AG04450 (cell line): Measurements from ENCODE around the gene CHST1. TPM values are rescaled to one million over a fixed set of nuclear protein-coding genes. Genes with fewer than 3 reads are reported as not detected.

Experiments
- CTCF ChIA-PET: fragments of 300-600, 350-600 bp; formaldehyde crosslinking; extraction: SDS; loops from one replicate; lab custom pipeline; 2022; ENCODE audit warnings: antibody characterized with exemption, inconsistent platforms; lab: Charles Lee
- POLR2A ChIA-PET: fragments of 350-600 bp; formaldehyde crosslinking; extraction: SDS; loops from one replicate; lab custom pipeline; 2021; ENCODE audit warnings: antibody characterized with exemption, inconsistent platforms; lab: Yijun Ruan, JAX
- DNase-seq: peaks from one replicate; pipeline ENCODE4 v3.0.0-alpha.2; 2011; ENCODE audit warnings: low read depth, low spot score
- H3K27ac ChIP-seq: one replicate; pipeline ENCODE4 v1.5.1; 2012; ENCODE audit warnings: low read depth, low read length, control low read depth
- H3K27me3 ChIP-seq: one replicate; pipeline ENCODE4 v1.6.0; 2012; ENCODE audit warnings: low read length; ENCODE audit not compliant: control insufficient read depth, insufficient read depth
- H3K4me3 ChIP-seq: 2 replicates; pipeline ENCODE4 v1.5.1; 2011; ENCODE audit warnings: mild to moderate bottlenecking, low read depth, low read length, control low read depth
- H3K9me3 ChIP-seq: 2 replicates; pipeline ENCODE4 v1.5.1; 2012; ENCODE audit warnings: low read length; ENCODE audit not compliant: control insufficient read depth, insufficient read depth
- CTCF ChIP-seq: IDR thresholded peaks from 2 replicates; pipeline ENCODE4 v1.5.1; 2011; ENCODE audit warnings: low read depth, low read length, control low read depth, inconsistent platforms
- polyA plus RNA-seq: library from polyadenylated mRNA; depleted of rRNA; stranded (reverse); fragments of >200 nt; gene quantifications from 2 replicates; pipeline ENCODE4 v1.2.3, GENCODE V29; 2011

Gene CHST1
- polyA plus RNA-seq, 1 experiment, result 0.06 TPM

GRCh38 chr11:45676522-45677095 is 11.2 kb upstream of the CHST1 start:
- no peak overlapping the region for H3K27ac ChIP-seq
- POLR2A ChIA-PET, result no interaction called here
- no peak overlapping the region for H3K4me3 ChIP-seq
- CTCF ChIA-PET, result interaction anchor here (1.0 kb wide), 1 partner anchor 95 kb away, joined by 3 read pairs; no protein-coding TSS in a partner anchor
- peaks cover 4% of the 10 kb centered on the region for H3K27me3 ChIP-seq
- DNase-seq, result no peak
- H3K9me3 ChIP-seq, result no peaks in the 10 kb centered on the region
- TF ChIP-seq CTCF, result no peak

GRCh38 chr11:45675646-45676045 is 10.2 kb upstream of the CHST1 start:
- CTCF ChIA-PET, result interaction anchor here (1.0 kb wide), 1 partner anchor 21 kb away, joined by 4 read pairs; no protein-coding TSS in a partner anchor
- H3K27me3 ChIP-seq, result peaks cover 4% of the 10 kb centered on the region
- no peaks in the 10 kb centered on the region for H3K9me3 ChIP-seq
- DNase-seq, result no peak
- POLR2A ChIA-PET, result no interaction called here
- no peak overlapping the region for H3K27ac ChIP-seq
- TF ChIP-seq CTCF, result no peak
- no peak overlapping the region for H3K4me3 ChIP-seq

- CTCF ChIA-PET, result interaction anchor here (1.0 to 1.4 kb wide), 2 partner anchors 18 to 20 kb away, joined by 3 to 4 read pairs; no protein-coding TSS in a partner anchor
These were observed 9.2 kb upstream of the CHST1 start for GRCh38 chr11:45674481-45675190.

GRCh38 chr11:45673441-45673840 is 8.0 kb upstream of the CHST1 start:
- no peak overlapping the region for H3K4me3 ChIP-seq
- no peaks in the 10 kb centered on the region for H3K9me3 ChIP-seq
- ChIA-PET CTCF (interaction anchor here (0.5 to 2.3 kb wide), 2 partner anchors 98 to 171 kb away, joined by 4 to 7 read pairs; no protein-coding TSS in a partner anchor), POLR2A (no interaction called here)
- peaks cover 5% of the 10 kb centered on the region for H3K27me3 ChIP-seq
- H3K27ac ChIP-seq, result no peak overlapping the region
- no peak for TF ChIP-seq CTCF
- DNase-seq, result no peak

More at GRCh38 chr11:45674481-45675190, 9.2 kb upstream of the CHST1 start:
- peaks cover 5% of the 10 kb centered on the region for H3K27me3 ChIP-seq
- no peak for TF ChIP-seq CTCF
- H3K27ac ChIP-seq, result no peak overlapping the region
- POLR2A ChIA-PET, result no interaction called here
- no peaks in the 10 kb centered on the region for H3K9me3 ChIP-seq
- DNase-seq, result no peak
- no peak overlapping the region for H3K4me3 ChIP-seq

DNA sequence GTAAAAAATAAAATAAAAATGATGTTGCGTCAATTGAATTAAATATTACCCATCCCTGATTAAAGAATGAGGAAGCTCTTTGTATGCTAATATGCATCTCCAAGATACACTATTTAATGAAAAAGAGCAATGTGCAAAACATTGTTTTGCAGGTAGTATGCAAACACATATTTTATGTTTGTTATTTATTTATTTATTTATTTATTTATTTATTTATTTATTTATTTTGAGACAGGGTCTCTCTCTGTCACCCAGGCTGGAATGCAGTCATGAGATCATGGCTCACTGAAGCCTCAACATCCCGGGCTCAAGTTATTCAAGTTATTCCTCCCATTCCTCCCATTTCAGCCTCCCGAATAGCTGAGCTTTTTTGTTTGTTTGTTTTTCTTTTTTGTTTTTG is 7.2 kb upstream of the CHST1 start:
- peaks cover 13% of the 10 kb centered on the region for H3K27me3 ChIP-seq
- ChIA-PET CTCF (interaction anchor here (0.5 to 2.3 kb wide), 3 partner anchors 16 to 171 kb away, joined by 3 to 7 read pairs (median 4); no protein-coding TSS in a partner anchor), POLR2A (no interaction called here)
- DNase-seq, result no peak
- no peak overlapping the region for H3K27ac ChIP-seq
- no peak for TF ChIP-seq CTCF
- no peaks in the 10 kb centered on the region for H3K9me3 ChIP-seq
- no peak overlapping the region for H3K4me3 ChIP-seq
